Mesenchymal stem cell (in vitro differentiated cells and primary cell): Measurements from ENCODE around the gene ZMYND11.

Experiments
- DNase-seq: peaks from one replicate; pipeline ENCODE4 v3.0.0-alpha.2; 2013
- H2AFZ ChIP-seq: one replicate; pipeline ENCODE4 v1.6.1; 2013; ENCODE audit warnings: low read depth, mild to moderate bottlenecking, control low read depth, inconsistent platforms, low read length, moderate library complexity
- H2AK5ac ChIP-seq: 2 replicates; pipeline ENCODE4 v1.6.1; 2013; ENCODE audit warnings: low read length, moderate library complexity, mild to moderate bottlenecking, inconsistent platforms; ENCODE audit not compliant: severe bottlenecking
- H2BK120ac ChIP-seq: one replicate; pipeline ENCODE4 v1.6.1; 2013; ENCODE audit warnings: low read depth, mild to moderate bottlenecking, inconsistent platforms, low read length, moderate library complexity
- H2BK12ac ChIP-seq, 2 experiments: one replicate each; pipeline ENCODE4 v1.6.1; 2013; ENCODE audit warnings: inconsistent platforms in 2 of 2, low read length in 2 of 2, mild to moderate bottlenecking in 2 of 2, moderate library complexity in 2 of 2, control low read depth in 1 of 2
- H2BK15ac ChIP-seq: one replicate; pipeline ENCODE4 v1.6.1; 2013; ENCODE audit warnings: mild to moderate bottlenecking, low read depth, inconsistent platforms; ENCODE audit not compliant: poor library complexity, severe bottlenecking
- H2BK5ac ChIP-seq: 2 replicates; pipeline ENCODE4 v1.6.1; 2013; ENCODE audit warnings: low read depth, mild to moderate bottlenecking, low read length, control low read depth, inconsistent platforms; ENCODE audit not compliant: poor library complexity, severe bottlenecking
- H3K14ac ChIP-seq, 2 experiments: one replicate each; pipeline ENCODE4 v1.6.1; 2013; ENCODE audit warnings: inconsistent platforms in 2 of 2, low read length in 2 of 2, control low read depth in 1 of 2, mild to moderate bottlenecking in 1 of 2, moderate library complexity in 1 of 2
- H3K18ac ChIP-seq, 2 experiments: one replicate each; pipeline ENCODE4 v1.6.1; 2013; ENCODE audit warnings: inconsistent platforms in 2 of 2, low read length in 2 of 2, control low read depth in 1 of 2, low read depth in 1 of 2, mild to moderate bottlenecking in 1 of 2
- H3K23ac ChIP-seq, 2 experiments: one replicate each; pipeline ENCODE4 v1.6.1; 2013; ENCODE audit warnings: inconsistent platforms in 2 of 2, low read length in 2 of 2, mild to moderate bottlenecking in 2 of 2, moderate library complexity in 2 of 2, control low read depth in 1 of 2
- H3K27ac ChIP-seq: 2 replicates; pipeline ENCODE4 v1.5.1; 2013; ENCODE audit warnings: mild to moderate bottlenecking, moderate library complexity, low read length, control low read depth, inconsistent platforms; ENCODE audit not compliant: poor library complexity, severe bottlenecking
- H3K27me3 ChIP-seq, 2 experiments: 2 replicates each; pipeline versions ENCODE4 v1.6.1 to v1.7.0; 2013; ENCODE audit warnings: low read length in 2 of 2, mild to moderate bottlenecking in 2 of 2, moderate library complexity in 2 of 2, control low read depth in 1 of 2, inconsistent platforms in 1 of 2; ENCODE audit not compliant: control insufficient read depth in 1 of 2, insufficient read depth in 1 of 2
- H3K36me3 ChIP-seq, 2 experiments: 2 replicates each; pipeline versions ENCODE4 v1.6.1 to v1.7.0; 2013; ENCODE audit warnings: low read length in 2 of 2, control low read depth in 1 of 2, inconsistent platforms in 1 of 2, low read depth in 1 of 2, mild to moderate bottlenecking in 1 of 2; ENCODE audit not compliant: insufficient read depth in 2 of 2, control insufficient read depth in 1 of 2
- H3K4ac ChIP-seq, 2 experiments: one replicate each; pipeline ENCODE4 v1.6.1; 2013; ENCODE audit warnings: inconsistent platforms in 2 of 2, low read length in 2 of 2, mild to moderate bottlenecking in 2 of 2, moderate library complexity in 2 of 2, control low read depth in 1 of 2, low read depth in 1 of 2
- H3K4me1 ChIP-seq: 2 replicates; pipeline ENCODE4 v1.6.1; 2013; ENCODE audit warnings: low read depth, low read length, control low read depth; ENCODE audit not compliant: control insufficient read depth, insufficient read depth
- H3K4me2 ChIP-seq: 2 replicates; pipeline ENCODE4 v1.6.1; 2013; ENCODE audit warnings: low read length, mild to moderate bottlenecking, inconsistent platforms; ENCODE audit not compliant: poor library complexity, severe bottlenecking
- H3K4me3 ChIP-seq, 2 experiments: 2 replicates each; pipeline versions ENCODE4 v1.5.1 to v1.7.0; 2013; ENCODE audit warnings: low read length in 2 of 2, mild to moderate bottlenecking in 2 of 2, control low read depth in 1 of 2, low read depth in 1 of 2; ENCODE audit not compliant: insufficient read depth in 1 of 2
- H3K79me1 ChIP-seq: replicated peaks from 2 replicates; pipeline ENCODE4 v1.6.1; 2013; ENCODE audit warnings: mild to moderate bottlenecking, control low read depth, low read length, inconsistent platforms; ENCODE audit not compliant: poor library complexity, severe bottlenecking
- H3K9ac ChIP-seq: 2 replicates; pipeline ENCODE4 v1.7.0; 2013; ENCODE audit warnings: mild to moderate bottlenecking, low read length, moderate library complexity
- H3K9me3 ChIP-seq: 2 replicates; pipeline ENCODE4 v1.7.0; 2013; ENCODE audit warnings: mild to moderate bottlenecking, low read length; ENCODE audit not compliant: control insufficient read depth
- H4K8ac ChIP-seq: one replicate; pipeline ENCODE4 v1.6.1; 2013; ENCODE audit warnings: inconsistent platforms, mild to moderate bottlenecking, low read length, moderate library complexity
- H4K91ac ChIP-seq: one replicate; pipeline ENCODE4 v1.6.1; 2013; ENCODE audit warnings: mild to moderate bottlenecking, low read length, inconsistent platforms
- WGBS: methylation state at CpG from one replicate; pipeline ENCODE4 v1.1.7; 2013; ENCODE audit warnings: mixed read lengths; 5-methylcytosine and 5-hydroxymethylcytosine counted together

Gene ZMYND11

DNA sequence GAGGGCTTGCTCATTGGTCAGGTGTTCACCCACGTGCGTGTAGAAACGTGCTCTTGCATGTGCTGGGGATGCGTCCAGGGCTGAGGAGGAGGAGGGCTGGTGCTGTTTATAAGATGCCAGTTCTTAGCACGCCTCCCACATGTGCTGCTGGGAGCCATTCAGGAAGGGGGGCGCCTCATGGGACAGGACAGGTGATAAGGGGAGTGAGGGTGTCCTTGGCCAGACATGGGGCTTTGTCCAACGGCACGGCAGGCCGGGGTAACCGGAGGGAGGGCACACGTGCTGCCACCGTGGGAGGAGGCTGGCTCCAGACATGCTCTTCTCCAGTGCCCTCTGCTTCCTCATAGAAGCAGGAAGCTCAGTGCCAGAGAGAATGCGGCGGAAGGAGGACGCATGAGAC lies 150.0 kb downstream of the ZMYND11 start:
- no peak overlapping the region for H3K14ac ChIP-seq
- H2BK120ac ChIP-seq, result no peak overlapping the region
- H3K9me3 ChIP-seq, result no peaks in the 10 kb centered on the region

DNA sequence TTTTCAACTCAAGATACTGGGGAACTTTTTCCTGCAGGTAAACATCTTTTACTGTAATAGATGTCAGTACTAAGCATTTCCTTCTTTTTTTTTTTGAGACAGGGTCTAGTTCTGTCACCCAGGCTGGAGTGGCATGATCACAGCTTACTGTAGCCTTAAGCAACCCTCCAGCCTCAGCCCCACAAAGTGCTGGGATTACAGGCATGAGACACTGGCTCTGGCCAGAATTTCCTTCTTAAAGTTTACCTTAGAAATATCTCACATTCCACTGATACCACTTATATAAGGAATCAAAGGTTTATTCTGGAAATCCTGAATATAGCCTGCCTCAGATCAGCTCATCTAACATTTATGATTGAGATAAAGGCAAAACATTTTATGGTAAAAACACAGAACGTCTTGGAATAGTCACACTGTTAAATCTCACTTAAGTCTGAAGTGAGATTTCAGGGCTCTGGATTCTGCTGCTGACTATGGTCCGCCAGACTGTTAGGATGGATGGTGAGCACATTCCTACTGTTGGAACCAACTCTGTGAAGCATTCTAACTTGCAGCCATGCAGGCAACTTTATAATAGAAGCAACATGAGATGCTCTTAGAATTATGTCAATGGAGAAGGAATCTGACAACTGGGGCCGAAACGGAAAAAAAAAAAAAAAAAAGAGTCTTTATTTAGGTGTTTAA lies 151.9 kb downstream of the ZMYND11 start:
- Histone ChIP-seq H3K4me3 (no peak overlapping the region), H3K18ac (no peak overlapping the region), H3K27ac (peak overlapping the region; percentile 3), H3K23ac (no peak overlapping the region), H2BK12ac (no peak overlapping the region), H3K79me1 (peaks cover 15% of the 10 kb centered on the region), H3K9me3 (no peaks in the 10 kb centered on the region), H2AK5ac (no peak overlapping the region), H3K4me1 (peaks cover 12% of the 10 kb centered on the region), H2BK120ac (no peak overlapping the region), H4K8ac (no peak overlapping the region), H2BK15ac (no peak overlapping the region), H2AFZ (no peak overlapping the region), H3K14ac (no peak overlapping the region), H3K36me3 (peaks cover 60 to 95% of the 10 kb centered on the region in 2 experiments), H2BK5ac (no peak overlapping the region), H3K4me2 (no peak overlapping the region), H3K4ac (no peak overlapping the region), H4K91ac (no peak overlapping the region), H3K27me3 (no peaks in the 10 kb centered on the region), H3K9ac (no peak overlapping the region)
- WGBS, result 97% methylated on average over 2 of the region's 4 CpGs
- no peak for DNase-seq

More for the DNA sequence above, 150.0 kb downstream of the ZMYND11 start:
- Histone ChIP-seq H2AFZ (no peak overlapping the region), H2BK5ac (no peak overlapping the region), H3K4me2 (no peak overlapping the region), H3K27ac (no peak overlapping the region), H3K4me1 (peaks cover 10% of the 10 kb centered on the region), H3K9ac (no peak overlapping the region), H4K91ac (no peak overlapping the region), H3K79me1 (peaks cover 9% of the 10 kb centered on the region), H3K27me3 (no peaks in the 10 kb centered on the region), H2AK5ac (no peak overlapping the region), H2BK12ac (no peak overlapping the region), H3K18ac (no peak overlapping the region), H4K8ac (no peak overlapping the region), H3K36me3 (peaks cover 56 to 96% of the 10 kb centered on the region in 2 experiments), H3K4ac (no peak overlapping the region), H3K4me3 (no peak overlapping the region), H2BK15ac (no peak overlapping the region), H3K23ac (no peak overlapping the region)
- WGBS, result 94% methylated on average over 15 of the region's 15 CpGs
- DNase-seq, result no peak

DNA sequence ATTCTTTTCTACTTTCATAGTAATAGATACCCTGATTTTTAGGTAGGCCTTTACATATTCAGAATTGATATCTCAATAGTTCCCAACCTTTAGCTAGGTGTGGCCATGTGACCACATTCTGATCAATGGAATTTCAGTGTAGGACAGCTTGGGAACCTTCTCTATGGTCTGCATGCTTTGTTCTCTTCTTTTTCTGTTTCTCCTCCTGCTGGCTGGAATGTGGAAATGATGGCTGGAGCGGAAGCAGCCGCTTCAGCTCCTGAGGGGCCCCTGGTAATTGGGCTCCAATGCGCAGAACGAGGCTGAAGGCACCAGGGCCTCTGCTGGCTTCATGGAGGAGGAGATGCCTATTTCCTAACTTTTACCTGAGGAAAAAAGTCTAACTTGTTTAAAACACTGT lies 152.6 kb downstream of the ZMYND11 start:
- Histone ChIP-seq H4K91ac (no peak overlapping the region), H3K14ac (no peak overlapping the region), H2BK12ac (no peak overlapping the region), H3K4me3 (no peak overlapping the region), H3K18ac (no peak overlapping the region), H3K27me3 (no peaks in the 10 kb centered on the region), H4K8ac (no peak overlapping the region), H3K36me3 (peaks cover 58 to 91% of the 10 kb centered on the region in 2 experiments), H3K9ac (no peak overlapping the region), H3K27ac (no peak overlapping the region), H2BK15ac (no peak overlapping the region), H3K79me1 (peaks cover 17% of the 10 kb centered on the region), H3K4me2 (no peak overlapping the region), H2BK120ac (no peak overlapping the region), H3K4me1 (peaks cover 8% of the 10 kb centered on the region), H3K9me3 (no peaks in the 10 kb centered on the region), H2AFZ (no peak overlapping the region), H3K4ac (no peak overlapping the region), H2AK5ac (no peak overlapping the region), H2BK5ac (no peak overlapping the region), H3K23ac (no peak overlapping the region)
- 100% methylated on average over 2 of the region's 4 CpGs for WGBS
- DNase-seq, result peak; percentile 28

DNA sequence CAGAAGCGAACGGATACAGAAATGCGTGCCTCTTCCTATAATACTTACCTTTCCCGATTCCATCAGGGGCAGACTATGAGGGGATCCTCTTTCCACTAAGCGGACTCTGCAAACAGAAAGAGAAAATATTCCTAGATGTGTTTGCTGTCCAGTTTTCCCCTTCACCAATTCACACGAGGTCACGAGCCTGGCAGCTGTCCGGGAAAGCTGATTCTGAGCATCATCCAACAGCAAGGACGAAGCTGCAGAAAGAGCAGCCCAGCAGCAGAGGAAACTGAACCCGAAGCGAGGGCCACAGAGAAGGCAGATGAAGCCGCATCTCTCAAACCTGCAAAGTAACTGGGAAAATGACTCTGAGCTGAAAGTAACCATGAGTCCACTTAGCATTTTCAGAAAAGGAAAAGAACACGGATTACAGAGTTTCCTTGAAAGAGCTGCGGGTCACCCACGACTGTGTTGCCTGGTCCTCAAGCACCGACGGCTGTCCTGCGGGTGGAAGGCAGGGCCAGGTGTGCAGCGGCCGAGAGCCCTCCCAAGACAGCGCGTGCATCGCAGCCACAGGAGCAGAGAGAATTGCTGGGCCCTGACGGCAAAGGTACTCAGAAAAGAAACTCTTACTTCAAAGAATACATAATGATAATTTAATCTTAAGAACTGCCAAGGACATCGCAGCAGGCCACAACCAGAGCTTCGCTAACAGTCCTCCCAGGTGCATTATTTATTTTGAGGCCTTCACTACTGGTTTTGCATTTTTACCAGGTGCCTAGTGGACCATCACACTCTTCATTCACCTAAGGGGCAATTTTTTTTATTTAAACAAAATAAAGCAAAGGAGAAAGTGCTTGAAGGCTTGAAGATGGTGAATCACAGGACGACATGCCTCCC lies 153.3 kb downstream of the ZMYND11 start:
- Histone ChIP-seq H3K4me2 (no peak overlapping the region), H3K27me3 (no peaks in the 10 kb centered on the region), H3K23ac (no peak overlapping the region), H4K91ac (no peak overlapping the region), H3K79me1 (peaks cover 20% of the 10 kb centered on the region), H3K4ac (no peak overlapping the region), H2BK12ac (no peak overlapping the region), H3K9ac (no peak overlapping the region), H2BK15ac (no peak overlapping the region), H3K4me3 (no peak overlapping the region), H3K18ac (no peak overlapping the region), H3K14ac (no peak overlapping the region), H3K36me3 (peaks cover 57 to 84% of the 10 kb centered on the region in 2 experiments), H2BK5ac (no peak overlapping the region), H4K8ac (no peak overlapping the region), H2AFZ (no peak overlapping the region), H3K27ac (no peak overlapping the region), H2AK5ac (no peak overlapping the region), H3K4me1 (peaks cover 11% of the 10 kb centered on the region), H2BK120ac (no peak overlapping the region), H3K9me3 (no peaks in the 10 kb centered on the region)
- DNase-seq, result no peak
- 94% methylated on average over 27 of the region's 27 CpGs for WGBS
